Stimulated activated CD4-positive, alpha-beta T cell treated with anti-CD3 and anti-CD28 coated beads, Interleukin-12 subunit alpha, Interleukin-12 subunit beta, amount 100 ng/mL, for 4 hours (primary cell): ENCODE results near the gene E2F7.

Experiments
- DNase-seq: peaks from one replicate; pipeline ENCODE4 v3.0.0-alpha.2; 2020

E2F7 gene

DNA sequence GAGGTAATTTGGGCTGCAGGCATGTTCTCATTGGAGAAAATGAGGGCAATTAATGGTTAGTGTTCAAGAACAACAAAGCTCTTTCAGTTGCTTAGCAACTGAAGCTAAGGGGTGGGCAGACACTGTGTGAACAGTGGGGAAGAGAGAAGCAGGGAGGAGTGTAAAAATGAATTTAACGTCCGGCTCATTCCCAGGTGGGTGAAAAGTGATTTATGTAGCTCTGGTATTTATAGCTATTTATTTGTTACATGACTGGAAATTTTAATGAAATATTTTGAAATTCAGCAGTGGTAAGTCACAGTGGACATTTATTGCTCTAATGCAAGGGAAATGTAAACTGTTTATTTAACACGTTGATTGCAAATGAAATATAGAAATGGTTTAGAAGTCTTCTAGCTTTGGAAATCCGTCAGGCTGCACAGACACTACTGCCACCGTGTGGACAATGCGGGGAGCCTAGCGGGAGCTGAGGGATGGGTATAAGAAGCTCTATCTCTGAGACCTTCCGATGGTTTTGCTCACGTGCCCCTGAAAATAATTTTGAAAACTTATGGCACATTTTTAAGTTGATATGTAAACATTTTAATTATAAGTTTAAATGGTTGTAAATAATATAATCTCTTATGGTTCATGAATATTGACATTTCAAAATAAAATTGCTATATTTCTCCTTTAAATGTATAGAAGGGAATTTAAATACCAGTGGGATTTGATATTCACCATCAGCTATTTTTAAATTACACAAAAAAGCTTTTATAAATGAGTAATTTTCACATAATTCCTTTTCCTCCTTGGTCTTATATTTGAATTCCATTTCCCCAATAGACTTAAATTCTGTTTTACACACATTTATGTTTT is 54.4 kb downstream of the E2F7 start:
- peak; percentile 56 for DNase-seq

DNA sequence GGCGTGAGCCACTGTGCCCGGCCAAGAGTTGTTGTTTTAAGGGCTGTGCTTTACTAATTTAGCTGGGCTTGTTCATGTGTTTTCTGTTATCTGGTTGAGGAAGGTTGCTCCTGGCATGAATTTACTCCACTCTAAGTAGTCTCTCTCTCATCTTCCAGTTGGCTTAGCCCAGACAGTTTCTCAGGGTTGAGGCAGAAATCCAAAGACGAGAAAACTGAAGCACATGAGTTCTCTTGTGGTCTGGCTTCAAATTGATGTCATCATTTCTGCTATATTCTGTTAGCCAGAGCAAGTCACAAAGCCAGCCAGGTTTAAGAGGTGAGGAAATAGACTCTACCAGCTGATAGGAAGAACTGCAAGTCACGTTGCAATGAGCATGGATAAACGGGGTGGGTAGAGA is 57.9 kb downstream of the E2F7 start:
- DNase-seq, result no peak

DNA sequence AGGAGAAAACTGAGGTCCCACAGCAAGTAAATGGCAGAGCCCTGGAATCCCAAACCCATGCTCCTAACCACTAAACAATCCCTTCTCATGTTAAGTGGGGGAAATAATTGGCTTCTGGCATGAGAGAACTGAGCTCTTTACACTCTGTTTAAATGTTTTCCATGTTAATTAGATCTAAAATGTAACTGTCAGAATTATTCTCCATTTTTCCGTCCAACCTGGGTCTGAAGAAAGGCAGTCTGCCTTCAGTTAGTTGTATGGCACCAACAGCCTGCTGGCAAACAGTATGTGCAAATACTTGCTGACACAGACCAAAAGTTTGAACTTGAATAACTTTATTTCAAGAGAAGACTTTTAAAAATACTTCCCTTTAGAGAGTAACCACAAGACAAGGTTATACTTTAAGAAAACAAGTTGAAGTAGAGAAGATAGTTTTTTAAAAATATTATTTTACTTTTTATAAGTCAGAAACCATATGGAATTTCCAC is 59.7 kb downstream of the E2F7 start:
- no peak for DNase-seq

DNA sequence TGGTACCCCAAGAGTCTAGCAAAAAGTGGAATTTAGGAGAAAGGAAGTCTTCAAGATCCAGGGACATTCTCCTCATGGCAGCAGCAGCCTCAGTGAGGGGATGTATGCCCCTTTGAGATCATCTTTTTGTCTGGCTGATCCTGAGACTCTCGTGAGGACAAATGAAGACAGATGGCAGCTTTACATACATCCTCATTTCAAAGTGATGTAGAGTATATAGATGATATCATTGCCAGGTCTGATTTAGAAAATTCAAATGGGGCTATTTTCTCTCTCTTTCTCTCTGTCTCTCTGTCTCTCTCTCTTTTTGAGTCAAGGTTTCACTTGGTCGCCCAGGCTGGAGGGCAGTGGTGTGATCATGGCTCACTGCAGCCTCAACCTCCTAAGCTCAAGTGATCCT is 61.5 kb downstream of the E2F7 start:
- DNase-seq, result no peak

DNA sequence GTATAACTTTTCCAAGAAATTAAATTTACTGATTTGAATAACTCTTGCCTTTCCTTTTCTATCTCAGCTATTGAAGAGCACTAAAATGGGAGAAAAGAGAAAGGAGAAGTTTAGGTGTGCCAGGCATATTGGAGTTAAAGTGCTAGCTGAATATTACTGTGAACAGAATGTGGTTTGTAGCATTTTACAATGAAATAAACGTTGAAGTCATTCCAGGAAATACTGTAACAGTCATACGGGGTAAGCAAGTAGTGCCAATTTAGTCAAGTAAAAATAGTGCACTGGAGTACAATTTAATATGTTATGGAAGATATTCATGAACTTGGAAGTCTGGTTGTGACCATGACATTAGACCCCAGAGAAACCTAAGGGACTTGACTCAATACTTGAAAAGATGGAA is 62.1 kb downstream of the E2F7 start:
- DNase-seq, result no peak

DNA sequence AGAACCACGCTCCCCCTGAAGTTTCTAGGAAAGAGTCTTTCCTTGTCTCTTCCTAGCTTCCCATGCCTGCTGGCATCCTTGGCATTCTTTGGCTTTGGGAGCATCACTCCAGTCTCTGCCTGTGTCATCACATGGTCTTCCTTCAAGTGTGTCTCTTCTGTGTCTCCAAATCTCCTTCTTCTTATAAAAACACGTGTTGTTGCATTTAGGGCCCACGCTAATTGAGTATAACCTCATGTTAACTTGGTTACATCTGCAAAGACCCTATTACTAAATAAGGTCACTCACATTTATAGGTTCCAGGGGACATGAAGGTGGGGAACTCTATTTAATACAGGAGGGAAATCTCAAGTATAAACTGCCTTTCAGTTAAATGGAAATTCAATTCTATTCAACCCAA is 63.0 kb downstream of the E2F7 start:
- DNase-seq, result no peak

DNA sequence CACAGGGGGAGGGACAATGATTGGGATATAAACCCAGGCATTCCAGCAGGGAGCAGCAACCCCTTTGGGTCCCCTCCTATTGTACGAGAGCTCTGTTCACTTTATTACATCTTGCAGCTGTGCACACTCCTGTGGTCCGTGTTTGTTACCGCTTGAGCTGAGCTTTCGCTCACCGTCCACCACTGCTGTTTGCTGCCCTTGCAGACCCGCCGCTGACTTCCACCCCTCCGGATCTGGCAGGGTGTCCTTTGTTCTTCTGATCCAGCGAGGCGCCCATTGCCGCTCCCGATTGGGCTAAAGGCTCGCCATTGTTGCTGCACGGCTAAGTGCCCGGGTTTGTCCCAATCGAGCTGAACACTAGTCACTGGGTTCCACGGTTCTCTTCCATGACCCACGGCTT is 64.1 kb downstream of the E2F7 start:
- no peak for DNase-seq

DNA sequence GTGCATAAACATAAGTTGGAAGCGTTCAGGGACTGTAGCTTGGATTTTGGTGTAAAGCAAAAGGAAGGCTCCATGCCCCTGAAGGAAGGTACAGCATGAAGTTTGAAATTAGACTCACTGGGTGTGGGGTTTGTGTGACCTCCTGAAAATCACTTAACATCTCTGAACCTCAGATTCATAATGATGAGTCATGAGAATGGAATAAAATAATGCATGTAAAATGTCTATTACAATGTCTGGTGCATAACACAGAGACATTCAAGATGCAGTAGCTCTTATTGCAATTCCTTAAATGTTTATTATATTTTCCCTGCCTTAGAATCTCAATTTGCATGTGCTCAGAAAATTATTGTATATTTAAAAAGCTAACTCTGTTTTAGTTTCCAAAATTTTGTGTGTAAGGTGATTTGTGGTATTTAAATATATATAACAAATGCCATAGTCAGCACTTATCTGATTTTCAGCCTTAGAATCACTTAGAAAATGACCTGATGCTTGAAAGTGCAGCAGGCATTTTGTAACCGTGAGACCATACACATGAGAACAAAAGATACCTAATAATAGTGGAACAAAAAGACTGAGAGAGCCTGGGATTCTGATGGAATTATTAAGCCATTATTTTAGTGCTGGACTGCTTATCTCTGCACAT is 66.3 kb downstream of the E2F7 start:
- no peak for DNase-seq

DNA sequence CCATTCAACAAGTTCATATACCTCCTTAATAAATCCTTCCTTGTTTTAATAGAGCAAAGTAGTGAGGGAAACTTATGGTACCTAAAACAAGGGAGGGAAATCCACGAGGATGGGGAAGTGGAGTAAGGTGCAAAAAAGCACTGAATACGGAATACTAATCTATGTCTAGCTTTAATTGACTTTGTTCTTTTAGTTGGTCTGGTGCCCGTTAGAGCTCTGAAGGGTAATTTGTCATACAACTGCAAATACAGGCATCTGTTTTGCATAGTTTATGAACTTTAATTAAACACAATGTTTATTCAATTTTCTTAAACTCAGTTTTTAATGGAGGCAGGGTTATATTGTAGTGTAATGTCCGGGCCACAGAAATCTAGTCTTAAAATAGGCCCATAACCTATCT is 67.0 kb downstream of the E2F7 start:
- no peak for DNase-seq

DNA sequence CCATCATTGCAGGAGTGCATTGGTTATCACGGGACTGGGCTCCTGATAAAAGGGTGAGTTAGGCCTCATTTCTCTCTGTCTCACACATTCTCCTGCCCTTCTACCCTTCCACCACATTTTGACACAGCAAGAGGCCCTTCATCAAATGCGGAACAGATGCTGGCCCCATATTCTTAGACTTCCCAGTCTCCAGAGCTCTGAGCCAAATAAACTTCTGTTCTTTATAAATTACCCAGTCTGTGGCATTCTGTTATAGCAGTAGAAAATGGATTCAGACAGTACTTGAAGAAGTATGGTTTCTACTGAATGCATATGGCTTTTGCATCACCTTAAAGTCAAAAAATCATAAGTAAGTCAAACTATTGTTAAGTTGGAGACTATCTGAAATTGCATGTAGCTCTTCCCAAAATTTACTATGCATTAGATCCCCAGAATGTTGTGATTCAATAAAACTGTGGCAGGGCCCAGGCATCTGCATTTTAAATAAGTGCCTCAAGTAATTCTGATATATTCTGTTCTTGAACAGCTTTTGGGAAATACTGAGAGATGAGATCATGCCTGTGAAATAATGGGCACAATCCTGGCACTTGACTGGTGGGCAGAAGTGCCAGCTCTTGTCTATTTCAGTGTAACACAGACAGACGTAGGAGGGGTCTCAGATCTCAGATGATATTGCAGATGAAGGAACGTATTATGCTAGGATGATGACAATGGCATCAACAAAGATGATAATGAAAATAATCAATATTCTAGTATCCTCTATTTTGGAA is 68.2 kb downstream of the E2F7 start:
- no peak for DNase-seq

DNA sequence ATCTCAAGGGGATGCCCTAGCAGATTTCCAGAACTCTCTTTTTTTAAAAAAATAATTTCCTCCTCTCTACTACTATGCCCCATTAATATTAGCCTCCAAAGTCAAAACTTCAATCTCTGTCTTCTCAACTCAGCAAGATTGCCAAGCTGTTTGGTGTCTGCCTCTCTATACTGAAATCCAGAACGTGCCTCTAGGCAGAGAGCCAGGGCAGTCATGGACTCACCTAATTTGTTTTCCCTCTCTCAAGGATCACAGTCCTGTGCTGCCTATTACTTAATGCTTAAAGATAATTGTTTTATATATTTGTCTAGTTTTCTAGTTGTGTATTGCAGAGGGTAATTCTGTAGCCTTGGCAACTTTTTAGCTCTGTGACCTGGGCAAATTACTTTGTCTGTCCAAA is 74.7 kb downstream of the E2F7 start:
- DNase-seq, result no peak

DNA sequence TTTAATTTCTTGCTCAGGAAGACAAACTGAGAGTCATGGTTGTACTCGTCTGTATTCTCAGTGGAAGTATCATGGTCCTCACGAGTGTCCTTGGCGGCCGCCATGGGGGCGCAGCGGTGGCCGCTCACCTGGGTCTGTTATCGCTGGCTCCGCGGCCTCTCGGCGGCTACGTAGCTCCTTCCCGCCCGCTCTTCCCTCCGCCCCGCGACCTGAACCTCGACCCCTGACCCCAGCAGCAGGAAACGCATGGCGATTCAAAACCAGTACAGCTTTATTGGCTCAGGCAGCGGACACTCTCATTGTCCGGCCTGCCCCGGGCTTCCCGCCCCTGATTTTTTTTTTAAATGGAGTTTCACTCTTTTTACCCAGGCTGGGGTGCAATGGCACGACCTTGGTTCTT is 80.8 kb downstream of the E2F7 start:
- no peak for DNase-seq

DNA sequence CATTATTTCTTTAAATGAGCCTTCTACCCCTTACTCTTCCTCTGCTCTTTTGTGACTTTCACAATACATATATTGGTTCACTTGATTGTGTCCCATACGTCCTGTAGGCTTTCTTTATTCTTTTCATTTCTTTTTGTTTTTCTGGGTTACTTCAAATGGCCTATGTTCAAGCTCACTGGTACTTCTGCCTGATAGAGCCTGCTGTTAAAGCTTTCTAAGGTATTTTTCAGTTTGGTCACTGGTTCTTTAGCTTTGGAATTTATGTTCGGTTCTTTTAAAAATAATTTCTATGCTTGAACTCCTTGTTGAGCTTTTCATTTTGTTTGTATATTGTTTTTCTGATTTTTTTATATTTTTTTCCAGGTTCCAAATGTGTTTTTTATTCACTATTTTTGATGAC is 81.9 kb downstream of the E2F7 start:
- DNase-seq, result no peak

DNA sequence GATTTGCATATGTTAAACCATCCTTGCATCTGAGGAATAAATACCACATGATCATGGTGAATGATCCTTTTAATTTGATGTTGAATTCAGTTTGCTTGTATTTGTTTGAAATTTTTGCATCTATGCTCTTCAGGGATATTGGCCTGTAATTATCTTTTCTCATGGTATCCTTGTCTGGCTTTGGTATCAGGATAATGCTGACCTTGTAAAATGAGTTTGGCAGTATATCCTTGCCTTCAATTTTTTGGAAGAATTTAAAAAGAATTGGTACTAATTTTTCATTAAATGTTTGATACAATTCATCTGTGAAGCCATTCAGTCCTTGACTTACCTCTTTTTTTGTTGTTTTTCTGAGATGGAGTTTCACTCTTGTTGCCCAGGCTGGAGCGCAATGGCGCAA is 85.2 kb downstream of the E2F7 start:
- no peak for DNase-seq

DNA sequence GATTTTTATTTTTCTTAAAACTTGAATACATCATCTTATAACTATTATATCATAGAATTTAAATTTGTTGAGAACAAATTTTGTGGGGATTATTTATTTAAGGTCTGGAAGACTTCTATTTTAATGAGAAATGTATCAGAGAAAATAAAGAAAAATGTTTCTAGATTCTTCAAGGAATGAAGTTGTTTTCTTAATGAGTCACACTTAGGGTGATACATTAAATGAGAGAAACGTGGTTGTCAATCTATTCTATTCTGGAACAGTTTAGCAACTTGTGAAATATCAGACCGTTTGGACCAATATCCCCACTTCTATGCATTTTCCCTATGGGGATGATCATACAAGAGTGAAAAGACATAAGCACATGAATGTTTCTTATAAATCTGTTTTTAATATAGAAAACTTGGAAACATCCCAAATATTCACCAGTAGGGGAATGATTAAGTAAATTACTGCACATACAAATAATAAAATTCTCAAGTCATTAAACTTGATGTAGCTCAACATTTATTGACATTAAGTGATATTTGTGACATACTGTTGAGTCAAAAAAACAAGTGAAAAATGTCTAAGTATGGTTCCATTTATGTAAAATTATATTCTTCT is 88.5 kb downstream of the E2F7 start:
- DNase-seq, result no peak
